ENCODE results near the gene SGTA. TPM values are rescaled to one million over a fixed set of nuclear protein-coding genes. Genes with fewer than 3 reads are reported as not detected.
"Not testable (repeated sequence)": the region's sequence is repeated elsewhere in the genome, so short reads cannot be mapped to it uniquely, and the experiment has no call there.

The SGTA gene
- total and polyA plus RNA-seq, 8 donors, result 39.2 to 56.9 (median 46.7) TPM

GRCh38 chr19:2797280-2797679 lies 14.2 kb upstream of the SGTA start:
- Histone ChIP-seq H3K27me3 (no peaks in the 10 kb centered on the region), H3K36me3 (peaks cover 0 to 88% of the 10 kb centered on the region in 2 donors), H3K9me3 (no peaks in the 10 kb centered on the region), H3K4me3 (no peak overlapping the region), H3K4me1 (no peaks in the 10 kb centered on the region), H3K27ac (no peak overlapping the region)
- DNase-seq, result peak in 1 of 4 donors; percentile 48
- no peak for TF ChIP-seq CTCF (IDR thresholded peaks at IDR 0.05)
- no peak for ATAC-seq
- intact Hi-C loops (cut with DNase I), result no loop called here

GRCh38 chr19:2796659-2797266 lies 13.7 kb upstream of the SGTA start:
- Histone ChIP-seq H3K27me3 (no peaks in the 10 kb centered on the region), H3K9me3 (no peaks in the 10 kb centered on the region), H3K27ac (no peak overlapping the region), H3K4me3 (no peak overlapping the region), H3K4me1 (no peaks in the 10 kb centered on the region), H3K36me3 (peaks cover 0 to 93% of the 10 kb centered on the region in 2 donors)
- intact Hi-C loops (cut with DNase I), result no loop called here
- ATAC-seq (no peak), DNase-seq (no peak)
- no peak for TF ChIP-seq CTCF (IDR thresholded peaks at IDR 0.05)

- H3K4me1 ChIP-seq, result no peaks in the 10 kb centered on the region
- peak in 1 of 4 donors; percentile 65 for DNase-seq
- H3K4me3 ChIP-seq, result no peak overlapping the region
- H3K9me3 ChIP-seq, result no peaks in the 10 kb centered on the region
- no peak for TF ChIP-seq CTCF (IDR thresholded peaks at IDR 0.05)
- H3K27ac ChIP-seq, result no peak overlapping the region
- intact Hi-C loops (cut with DNase I), result no loop called here
- H3K27me3 ChIP-seq, result no peaks in the 10 kb centered on the region
- no peak for ATAC-seq
- peaks cover 0 to 93% of the 10 kb centered on the region in 2 donors for H3K36me3 ChIP-seq
Observed at GRCh38 chr19:2795827-2796658, 13.0 kb upstream of the SGTA start.

GRCh38 chr19:2793577-2793976 lies 10.5 kb upstream of the SGTA start:
- Histone ChIP-seq H3K36me3 (peaks cover 0 to 77% of the 10 kb centered on the region in 2 donors), H3K27ac (no peak overlapping the region), H3K4me3 (no peak overlapping the region), H3K27me3 (no peaks in the 10 kb centered on the region), H3K4me1 (no peaks in the 10 kb centered on the region), H3K9me3 (no peaks in the 10 kb centered on the region)
- intact Hi-C loops (cut with DNase I), result no loop called here
- DNase-seq, result no peak
- ATAC-seq, result no peak
- TF ChIP-seq CTCF (IDR thresholded peaks at IDR 0.05), result no peak

- TF ChIP-seq CTCF (IDR thresholded peaks at IDR 0.05), result no peak
- no peaks in the 10 kb centered on the region for H3K27me3 ChIP-seq
- peaks cover 0 to 72% of the 10 kb centered on the region in 2 donors for H3K36me3 ChIP-seq
- no peak overlapping the region for H3K27ac ChIP-seq
- no peak overlapping the region for H3K4me3 ChIP-seq
- DNase-seq (no peak), ATAC-seq (no peak)
- no peaks in the 10 kb centered on the region for H3K9me3 ChIP-seq
- no peaks in the 10 kb centered on the region for H3K4me1 ChIP-seq
- intact Hi-C loops (cut with DNase I), result no loop called here
Observed at GRCh38 chr19:2793126-2793525, 10.1 kb upstream of the SGTA start.

- H3K36me3 ChIP-seq, result peaks cover 0 to 67% of the 10 kb centered on the region in 2 donors
- intact Hi-C loops (cut with DNase I); H3K4me3 ChIP-seq; ATAC-seq; H3K27ac ChIP-seq; DNase-seq; H3K27me3 ChIP-seq; H3K4me1 ChIP-seq; H3K9me3 ChIP-seq: not testable (repeated sequence)
Observed at GRCh38 chr19:2792666-2793065, 9.6 kb upstream of the SGTA start.
